Activated T-helper 2 cell treated with anti-CD3 and anti-CD28 coated beads, Interferon-gamma antibody, Interleukin-2, Interleukin-4, amounts not matched to agents 10 μg/mL and 5 μg/mL and 100 μg/mL, durations not matched to agents 14 hours and 24 hours and 36 hours (primary cell): Measurements from ENCODE around the gene BCAR3. TPM values are rescaled to one million over a fixed set of nuclear protein-coding genes. Genes with fewer than 3 reads are reported as not detected.
"Not testable (repeated sequence)": the region's sequence is repeated elsewhere in the genome, so short reads cannot be mapped to it uniquely, and the experiment has no call there.

Source experiments
- DNase-seq: peaks from one replicate; pipeline ENCODE4 v3.0.0; 2021; ENCODE audit warnings: low spot score
- H3K27ac Mint-ChIP-seq: one replicate; pipeline ENCODE4 v1.8.0; 2021; ENCODE audit warnings: mixed read lengths
- H3K27me3 Mint-ChIP-seq: one replicate; pipeline ENCODE4 v1.8.0; 2021; ENCODE audit warnings: low read depth, mixed read lengths
- H3K36me3 Mint-ChIP-seq: one replicate; pipeline ENCODE4 v1.8.0; 2021; ENCODE audit warnings: low read depth, mixed read lengths
- H3K4me1 Mint-ChIP-seq: one replicate; pipeline ENCODE4 v1.8.0; 2021; ENCODE audit warnings: low read depth, mixed read lengths
- H3K4me3 Mint-ChIP-seq: one replicate; pipeline ENCODE4 v1.8.0; 2021; ENCODE audit warnings: low read depth, mild to moderate bottlenecking, moderate library complexity, mixed read lengths
- H3K9me3 Mint-ChIP-seq: one replicate; pipeline ENCODE4 v1.8.0; 2021; ENCODE audit warnings: mixed read lengths
- intact Hi-C: fragments of 100-400 bp; cut with micrococcal nuclease; formaldehyde crosslinking; loops from one replicate; pipeline ENCODE4 v1.15.1; 2023
- total RNA-seq: library from RNA; stranded (reverse); gene quantifications from 2 replicates; pipeline ENCODE4 v1.2.3, GENCODE V29; 2022

The BCAR3 gene
- total RNA-seq, 1 donor from 2014 or later, result 9.4 TPM

GRCh38 chr1:93668951-93669350 is 12.7 kb downstream of the BCAR3 start:
- no peaks in the 10 kb centered on the region for H3K9me3 Mint-ChIP-seq
- peaks cover 22% of the 10 kb centered on the region for H3K36me3 Mint-ChIP-seq
- DNase-seq, result no peak
- H3K4me3 Mint-ChIP-seq, result no peak overlapping the region
- no peaks in the 10 kb centered on the region for H3K27me3 Mint-ChIP-seq
- H3K27ac Mint-ChIP-seq, result no peak overlapping the region
- H3K4me1 Mint-ChIP-seq, result peaks cover 16% of the 10 kb centered on the region
- intact Hi-C loops, result no loop called here

DNA sequence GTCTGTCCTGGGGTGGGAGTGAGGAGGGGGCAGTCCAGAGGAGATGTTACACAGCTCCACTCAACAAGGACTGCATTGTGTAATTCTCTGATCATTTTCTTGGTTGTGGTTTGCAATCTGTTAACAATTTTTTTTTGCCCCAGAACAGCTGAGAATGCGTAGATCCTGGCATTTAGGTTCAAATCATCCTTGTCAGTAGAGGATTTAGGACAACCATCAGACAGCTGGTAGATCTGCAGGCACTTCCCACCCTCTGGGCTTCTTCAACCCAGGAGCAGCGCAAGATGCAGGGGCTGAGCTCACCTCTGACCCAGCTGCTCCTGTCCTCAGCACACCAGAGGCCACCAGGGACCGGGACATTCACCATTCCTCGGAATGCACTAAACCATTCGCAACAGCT is 13.5 kb downstream of the BCAR3 start:
- no peak overlapping the region for H3K27ac Mint-ChIP-seq
- H3K9me3 Mint-ChIP-seq, result no peaks in the 10 kb centered on the region
- DNase-seq, result no peak
- H3K4me3 Mint-ChIP-seq, result no peak overlapping the region
- H3K4me1 Mint-ChIP-seq, result peaks cover 18% of the 10 kb centered on the region
- intact Hi-C loops, result no loop called here
- peaks cover 17% of the 10 kb centered on the region for H3K36me3 Mint-ChIP-seq
- H3K27me3 Mint-ChIP-seq, result no peaks in the 10 kb centered on the region

DNA sequence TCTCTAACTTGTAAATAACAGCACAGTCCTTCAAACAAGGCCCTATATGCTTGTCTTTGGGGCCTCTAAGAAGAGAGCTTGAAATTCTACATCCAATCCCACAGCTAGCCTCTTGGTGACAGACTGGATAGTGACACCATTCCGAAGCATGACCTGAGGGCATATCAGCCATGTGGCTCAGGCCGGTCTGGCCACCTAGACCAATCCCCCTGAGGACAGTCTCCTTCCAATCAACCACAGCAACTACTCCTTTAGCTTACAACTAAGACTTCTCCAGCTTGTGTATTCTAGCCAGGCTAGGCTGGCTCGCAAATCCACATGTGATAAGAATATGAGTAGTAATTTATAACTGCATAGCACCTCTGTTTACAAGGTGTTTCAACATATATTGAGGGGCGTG is 14.0 kb downstream of the BCAR3 start:
- no peaks in the 10 kb centered on the region for H3K27me3 Mint-ChIP-seq
- peaks cover 17% of the 10 kb centered on the region for H3K36me3 Mint-ChIP-seq
- DNase-seq, result no peak
- H3K27ac Mint-ChIP-seq, result no peak overlapping the region
- peaks cover 20% of the 10 kb centered on the region for H3K4me1 Mint-ChIP-seq
- no peaks in the 10 kb centered on the region for H3K9me3 Mint-ChIP-seq
- H3K4me3 Mint-ChIP-seq, result no peak overlapping the region
- intact Hi-C loops, result no loop called here

- Mint-ChIP-seq H3K4me1 (peaks cover 25% of the 10 kb centered on the region), H3K4me3 (no peak overlapping the region), H3K27ac (no peak overlapping the region), H3K36me3 (peaks cover 21% of the 10 kb centered on the region), H3K9me3 (no peaks in the 10 kb centered on the region), H3K27me3 (no peaks in the 10 kb centered on the region)
- intact Hi-C loops, result no loop called here
- DNase-seq, result no peak
Measured at GRCh38 chr1:93666613-93667384, 14.8 kb downstream of the BCAR3 start.

DNA sequence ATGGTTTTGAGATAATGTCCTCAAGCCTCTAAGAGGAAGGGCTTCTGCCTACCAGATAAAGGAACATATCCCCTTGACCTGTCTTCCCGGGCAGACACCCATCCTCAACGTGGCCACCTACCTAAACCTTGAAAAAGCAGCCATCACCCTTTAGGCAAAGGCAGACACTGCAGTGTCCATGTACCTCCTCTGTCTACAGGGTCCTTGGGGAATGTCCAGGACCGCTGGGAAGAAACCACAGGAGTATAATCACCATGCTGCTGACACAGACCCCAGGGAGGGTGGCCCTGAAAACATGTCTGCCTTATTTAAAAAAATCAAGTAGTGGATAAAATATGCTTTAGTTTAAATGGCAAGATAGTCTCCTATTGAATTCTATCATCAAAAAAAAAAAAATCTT is 16.6 kb downstream of the BCAR3 start:
- H3K27ac Mint-ChIP-seq, result no peak overlapping the region
- H3K4me1 Mint-ChIP-seq, result peaks cover 23% of the 10 kb centered on the region
- no peak for DNase-seq
- H3K27me3 Mint-ChIP-seq, result no peaks in the 10 kb centered on the region
- intact Hi-C loops, result no loop called here
- peaks cover 24% of the 10 kb centered on the region for H3K36me3 Mint-ChIP-seq
- no peaks in the 10 kb centered on the region for H3K9me3 Mint-ChIP-seq
- no peak overlapping the region for H3K4me3 Mint-ChIP-seq

DNA sequence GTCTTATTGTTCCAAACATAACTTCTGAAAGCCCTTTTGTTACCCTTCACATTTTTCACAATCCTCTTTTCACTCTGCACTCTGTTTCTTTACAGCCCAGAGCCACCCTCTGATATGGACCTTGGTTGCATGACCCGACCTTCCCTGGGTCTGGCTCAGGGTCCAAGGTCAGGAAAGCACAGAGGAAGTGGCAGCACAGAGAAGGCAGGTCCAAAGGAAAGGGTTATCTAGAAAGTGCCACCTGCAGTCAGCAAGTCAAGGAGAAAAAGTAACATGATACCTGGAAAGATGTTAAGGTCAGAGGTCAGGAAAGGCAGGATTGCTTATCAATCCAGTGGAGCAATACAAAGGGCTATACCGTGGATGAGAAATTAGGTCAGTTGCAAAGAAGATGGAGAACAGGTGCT is 18.4 kb downstream of the BCAR3 start:
- peaks cover 18% of the 10 kb centered on the region for H3K4me1 Mint-ChIP-seq
- peaks cover 25% of the 10 kb centered on the region for H3K36me3 Mint-ChIP-seq
- intact Hi-C loops, result no loop called here
- no peak overlapping the region for H3K4me3 Mint-ChIP-seq
- no peak for DNase-seq
- no peaks in the 10 kb centered on the region for H3K9me3 Mint-ChIP-seq
- H3K27me3 Mint-ChIP-seq, result no peaks in the 10 kb centered on the region
- no peak overlapping the region for H3K27ac Mint-ChIP-seq

DNA sequence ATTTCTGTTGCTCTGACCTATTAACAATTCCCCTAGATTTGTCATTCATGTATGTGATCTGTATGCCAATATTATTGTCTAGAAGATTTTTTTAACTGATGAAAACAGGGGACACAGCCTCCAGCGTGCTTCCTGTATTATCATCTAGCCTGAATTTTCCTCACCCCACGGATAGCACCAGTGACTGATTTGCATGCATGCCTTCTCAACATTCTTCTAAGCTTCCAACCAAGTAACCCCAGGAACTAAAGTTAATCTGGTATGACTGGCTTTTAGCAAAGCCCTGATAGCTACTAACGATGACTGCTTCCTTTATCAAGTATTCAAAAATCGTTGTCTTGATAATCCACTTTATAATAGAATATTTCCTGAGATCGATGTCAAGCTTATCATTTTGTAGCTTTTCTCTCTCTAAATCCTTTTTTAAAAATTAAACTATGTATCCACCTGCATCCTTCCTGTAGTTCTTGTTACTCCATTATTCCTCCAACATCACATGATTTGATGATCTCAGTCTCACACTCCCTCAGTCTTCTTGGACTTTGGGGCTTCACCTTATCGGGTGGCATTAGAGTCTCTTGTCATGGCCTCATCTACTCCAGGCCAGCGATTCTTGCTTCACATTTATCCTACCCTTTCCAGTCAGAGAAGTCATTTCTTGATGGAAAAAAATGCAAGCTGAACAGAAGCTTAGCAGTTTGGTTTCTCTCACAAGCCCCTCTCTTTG is 19.0 kb downstream of the BCAR3 start:
- H3K4me1 Mint-ChIP-seq, result peaks cover 18% of the 10 kb centered on the region
- H3K27me3 Mint-ChIP-seq, result no peaks in the 10 kb centered on the region
- DNase-seq, result no peak
- peaks cover 26% of the 10 kb centered on the region for H3K36me3 Mint-ChIP-seq
- intact Hi-C loops, result no loop called here
- no peak overlapping the region for H3K4me3 Mint-ChIP-seq
- no peak overlapping the region for H3K27ac Mint-ChIP-seq
- H3K9me3 Mint-ChIP-seq, result no peaks in the 10 kb centered on the region

DNA sequence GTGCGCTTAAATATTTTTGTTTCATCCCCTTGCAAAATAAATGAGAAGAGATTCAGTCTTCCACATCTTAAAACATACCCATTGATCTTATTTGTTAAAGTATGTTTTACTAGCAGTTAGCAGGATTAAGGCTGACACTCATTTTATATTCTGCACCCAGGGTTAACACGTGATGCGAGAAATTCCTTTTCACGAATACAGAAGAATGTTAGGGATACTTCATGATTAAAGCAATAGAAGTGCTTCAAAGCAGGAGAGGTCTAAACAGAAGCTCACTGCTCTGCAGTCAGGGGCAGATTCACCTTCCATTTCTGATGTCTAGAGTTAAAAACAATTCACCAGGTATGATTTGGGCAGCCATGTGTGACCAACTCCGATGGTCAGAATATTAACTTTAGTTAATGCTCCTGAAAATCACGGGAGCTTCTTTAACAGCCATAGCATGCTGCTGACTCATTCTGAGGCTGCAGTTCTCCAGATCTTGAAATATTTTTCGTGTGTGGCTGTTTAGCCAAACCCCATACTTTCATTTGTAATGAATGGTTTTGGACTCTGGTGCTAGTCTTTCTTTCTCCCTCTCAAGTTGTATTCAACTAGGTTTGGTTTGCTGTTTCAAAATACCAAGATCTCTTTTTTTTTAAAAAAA is 19.7 kb downstream of the BCAR3 start:
- Mint-ChIP-seq H3K4me1 (peaks cover 18% of the 10 kb centered on the region), H3K9me3 (no peaks in the 10 kb centered on the region), H3K36me3 (peaks cover 26% of the 10 kb centered on the region), H3K27me3 (no peaks in the 10 kb centered on the region), H3K4me3 (no peak overlapping the region), H3K27ac (no peak overlapping the region)
- intact Hi-C loops, result no loop called here
- DNase-seq, result no peak

GRCh38 chr1:93661341-93661740 is 20.3 kb downstream of the BCAR3 start:
- DNase-seq, H3K4me3 Mint-ChIP-seq, H3K9me3 Mint-ChIP-seq, intact Hi-C loops, H3K27me3 Mint-ChIP-seq, H3K27ac Mint-ChIP-seq: not testable (repeated sequence)
- Mint-ChIP-seq H3K36me3 (peaks cover 26% of the 10 kb centered on the region), H3K4me1 (peaks cover 18% of the 10 kb centered on the region)

GRCh38 chr1:93659822-93660503 is 21.7 kb downstream of the BCAR3 start:
- no peak for DNase-seq
- Mint-ChIP-seq H3K36me3 (peaks cover 21% of the 10 kb centered on the region), H3K4me1 (peaks cover 24% of the 10 kb centered on the region), H3K27ac (no peak overlapping the region), H3K9me3 (no peaks in the 10 kb centered on the region), H3K27me3 (no peaks in the 10 kb centered on the region), H3K4me3 (no peak overlapping the region)
- intact Hi-C loops, result no loop called here

GRCh38 chr1:93658188-93658587 is 23.4 kb downstream of the BCAR3 start:
- Mint-ChIP-seq H3K4me3 (no peak overlapping the region), H3K4me1 (peaks cover 23% of the 10 kb centered on the region), H3K27ac (no peak overlapping the region), H3K36me3 (peaks cover 23% of the 10 kb centered on the region), H3K27me3 (no peaks in the 10 kb centered on the region), H3K9me3 (no peaks in the 10 kb centered on the region)
- no peak for DNase-seq
- intact Hi-C loops, result no loop called here

DNA sequence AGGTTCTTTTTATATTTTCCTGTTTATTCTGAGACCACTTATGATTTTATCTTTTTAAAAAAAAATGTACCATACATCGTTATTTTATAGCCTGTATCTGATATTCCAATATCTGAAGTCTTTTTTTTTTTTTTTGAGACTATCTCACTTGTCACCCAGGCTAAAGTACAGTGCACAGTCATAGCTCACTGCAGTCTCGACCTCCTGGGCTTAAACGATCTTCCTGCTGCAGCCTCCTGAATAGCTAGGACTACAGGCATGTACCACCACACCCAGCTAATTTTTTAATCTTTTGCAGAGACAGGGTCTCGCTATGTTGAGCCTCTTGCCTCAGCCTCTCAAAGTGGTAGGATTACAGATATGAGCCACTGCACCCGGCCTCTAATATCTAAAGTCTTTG is 25.1 kb downstream of the BCAR3 start:
- H3K9me3 Mint-ChIP-seq, result no peaks in the 10 kb centered on the region
- no peak for DNase-seq

More for the DNA sequence above, 25.1 kb downstream of the BCAR3 start:
- H3K27me3 Mint-ChIP-seq, result no peaks in the 10 kb centered on the region
- no peak overlapping the region for H3K27ac Mint-ChIP-seq
- intact Hi-C loops, result no loop called here
- no peak overlapping the region for H3K4me3 Mint-ChIP-seq
- peaks cover 8% of the 10 kb centered on the region for H3K4me1 Mint-ChIP-seq
- H3K36me3 Mint-ChIP-seq, result peaks cover 13% of the 10 kb centered on the region
